ENCODE data around the gene NASP.

The NASP gene, protein sequence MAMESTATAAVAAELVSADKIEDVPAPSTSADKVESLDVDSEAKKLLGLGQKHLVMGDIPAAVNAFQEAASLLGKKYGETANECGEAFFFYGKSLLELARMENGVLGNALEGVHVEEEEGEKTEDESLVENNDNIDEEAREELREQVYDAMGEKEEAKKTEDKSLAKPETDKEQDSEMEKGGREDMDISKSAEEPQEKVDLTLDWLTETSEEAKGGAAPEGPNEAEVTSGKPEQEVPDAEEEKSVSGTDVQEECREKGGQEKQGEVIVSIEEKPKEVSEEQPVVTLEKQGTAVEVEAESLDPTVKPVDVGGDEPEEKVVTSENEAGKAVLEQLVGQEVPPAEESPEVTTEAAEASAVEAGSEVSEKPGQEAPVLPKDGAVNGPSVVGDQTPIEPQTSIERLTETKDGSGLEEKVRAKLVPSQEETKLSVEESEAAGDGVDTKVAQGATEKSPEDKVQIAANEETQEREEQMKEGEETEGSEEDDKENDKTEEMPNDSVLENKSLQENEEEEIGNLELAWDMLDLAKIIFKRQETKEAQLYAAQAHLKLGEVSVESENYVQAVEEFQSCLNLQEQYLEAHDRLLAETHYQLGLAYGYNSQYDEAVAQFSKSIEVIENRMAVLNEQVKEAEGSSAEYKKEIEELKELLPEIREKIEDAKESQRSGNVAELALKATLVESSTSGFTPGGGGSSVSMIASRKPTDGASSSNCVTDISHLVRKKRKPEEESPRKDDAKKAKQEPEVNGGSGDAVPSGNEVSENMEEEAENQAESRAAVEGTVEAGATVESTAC

GRCh38 chr1:45583666-45584350 lies at the start of gene NASP:
Gene NASP (plus strand): TSS chr1:45584041. CDS start chr1:45584147, 106 bp downstream.
- peak; percentile 82 to 94 for DNase-seq (ENCODE audit: low read depth in 2 of 2)

DNA sequence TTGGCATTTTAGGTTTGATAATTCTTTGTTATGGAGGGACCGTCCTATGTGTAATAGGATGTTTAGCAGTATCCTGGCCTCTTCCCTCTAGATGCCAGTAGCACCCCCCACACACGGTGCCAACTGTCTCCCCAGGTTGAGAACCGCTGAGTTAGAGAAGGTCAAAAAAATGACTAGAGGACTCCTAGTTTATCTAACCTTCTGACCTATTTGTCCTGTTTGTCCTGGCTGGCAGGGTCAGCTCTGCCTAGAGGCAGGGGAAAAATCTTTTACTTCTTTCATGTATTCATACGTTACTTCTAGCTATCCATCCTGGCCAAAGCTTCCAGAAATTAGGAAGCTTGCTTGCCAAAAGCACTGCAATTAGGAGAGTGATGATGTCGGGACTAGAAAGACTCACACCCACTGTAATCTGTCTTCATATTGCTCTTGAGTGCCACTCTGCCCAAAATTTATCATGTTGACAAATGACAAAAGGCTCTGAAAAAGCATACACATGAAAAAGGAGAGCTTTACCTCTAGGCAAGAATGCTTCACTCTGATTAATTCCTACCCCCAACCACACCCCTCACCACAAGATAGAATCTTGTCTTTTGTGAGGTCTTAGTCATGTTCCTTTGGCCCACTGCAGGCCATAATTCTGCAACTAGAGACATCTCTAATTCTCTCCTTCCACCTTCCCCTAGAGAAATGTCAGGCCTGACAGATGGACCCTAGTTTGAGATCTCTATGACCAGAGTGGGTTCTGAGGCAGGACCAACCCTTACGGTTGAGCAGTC lies 47.7 kb upstream of the NASP start:
- DNase-seq (ENCODE audit: low read depth in 2 of 2), result no peak

DNA sequence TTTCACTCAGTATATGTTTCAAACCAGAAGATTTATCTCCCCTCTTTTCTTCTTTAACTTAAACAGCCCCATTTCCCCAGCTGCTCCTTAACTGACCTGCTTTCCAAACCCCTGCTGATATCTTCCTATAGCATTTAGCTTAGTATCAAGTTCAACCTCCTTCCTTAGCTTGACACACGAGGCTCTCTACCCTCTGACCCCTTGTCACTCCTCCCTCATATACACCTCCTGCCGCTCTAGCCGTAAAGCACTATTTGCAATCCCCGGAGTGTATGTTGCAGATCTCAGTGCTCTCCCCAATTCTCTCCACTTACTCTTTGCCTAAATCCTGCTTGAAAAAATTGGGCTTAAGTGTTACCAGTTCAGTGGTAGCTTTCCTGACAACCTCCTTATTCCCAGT lies 47.0 kb upstream of the NASP start:
- DNase-seq (ENCODE audit: low read depth in 2 of 2), result no peak

DNA sequence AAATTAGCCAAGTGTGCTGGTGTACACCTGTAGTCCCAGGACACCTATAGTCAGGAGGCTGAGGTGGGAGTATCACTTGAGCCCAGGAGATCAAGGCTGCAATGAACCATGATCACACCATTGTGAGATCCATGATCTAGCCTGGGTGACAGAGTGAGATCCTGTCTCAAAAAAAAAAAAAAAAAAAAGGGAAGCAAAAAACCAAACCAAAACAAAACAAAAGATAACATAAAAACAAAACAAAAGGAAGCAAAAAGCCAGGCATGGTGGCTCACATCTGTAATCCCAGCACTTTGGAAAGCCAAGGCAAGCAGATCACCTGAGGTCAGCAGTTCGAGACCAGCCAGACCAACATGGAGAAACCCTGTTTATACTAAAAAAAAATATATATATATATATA lies 42.6 kb upstream of the NASP start:
- no peak for DNase-seq (ENCODE audit: low read depth in 2 of 2)

DNA sequence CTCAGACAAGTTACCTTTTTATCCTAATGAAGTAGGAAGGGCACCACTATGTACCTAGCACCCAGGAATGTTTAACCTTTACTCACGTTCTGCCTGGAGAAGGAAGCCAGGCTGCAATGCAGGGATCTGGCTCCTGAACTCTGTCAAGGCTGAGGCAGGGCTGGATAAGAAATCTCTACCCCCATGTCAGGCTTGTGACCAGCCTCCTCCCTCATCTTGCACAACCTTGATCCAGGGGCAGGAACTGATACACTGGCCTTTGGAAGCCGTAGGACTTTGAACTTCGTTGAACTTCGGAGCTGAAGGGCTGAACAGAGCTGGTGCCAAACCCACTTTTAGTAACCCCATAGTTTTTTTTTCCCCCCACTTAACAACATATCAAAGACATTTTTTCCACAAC lies 41.2 kb upstream of the NASP start:
- DNase-seq (ENCODE audit: low read depth in 2 of 2), result no peak

- peak; percentile 39 to 52 for DNase-seq (ENCODE audit: low read depth in 2 of 2)
Measured at GRCh38 chr1:45543581-45544417, 40.0 kb upstream of the NASP start.

DNA sequence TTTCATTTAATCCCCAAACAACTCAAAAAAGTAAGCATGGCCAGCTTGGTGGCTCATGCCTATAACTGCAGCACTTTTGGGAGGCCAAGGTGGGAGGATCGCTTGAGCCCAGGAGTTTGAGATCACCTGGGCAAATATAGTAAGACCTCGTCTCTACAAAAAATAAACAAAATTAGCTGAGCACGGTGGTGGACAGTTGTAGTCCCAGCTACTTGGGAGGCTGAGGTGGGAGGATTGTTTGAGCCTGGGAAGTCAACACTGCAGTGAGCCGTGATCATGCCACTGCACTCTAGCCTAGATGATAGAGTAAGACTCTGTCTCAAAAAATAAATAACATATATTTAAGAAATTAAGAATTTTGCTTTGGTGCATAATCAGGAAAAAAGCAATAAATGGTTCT lies 39.3 kb upstream of the NASP start:
- DNase-seq (ENCODE audit: low read depth in 2 of 2), result no peak

GRCh38 chr1:45545019-45545493 lies 38.8 kb upstream of the NASP start:
- no peak for DNase-seq (ENCODE audit: low read depth in 2 of 2)

GRCh38 chr1:45545553-45546310 lies 38.1 kb upstream of the NASP start:
- no peak for DNase-seq (ENCODE audit: low read depth in 2 of 2)

DNA sequence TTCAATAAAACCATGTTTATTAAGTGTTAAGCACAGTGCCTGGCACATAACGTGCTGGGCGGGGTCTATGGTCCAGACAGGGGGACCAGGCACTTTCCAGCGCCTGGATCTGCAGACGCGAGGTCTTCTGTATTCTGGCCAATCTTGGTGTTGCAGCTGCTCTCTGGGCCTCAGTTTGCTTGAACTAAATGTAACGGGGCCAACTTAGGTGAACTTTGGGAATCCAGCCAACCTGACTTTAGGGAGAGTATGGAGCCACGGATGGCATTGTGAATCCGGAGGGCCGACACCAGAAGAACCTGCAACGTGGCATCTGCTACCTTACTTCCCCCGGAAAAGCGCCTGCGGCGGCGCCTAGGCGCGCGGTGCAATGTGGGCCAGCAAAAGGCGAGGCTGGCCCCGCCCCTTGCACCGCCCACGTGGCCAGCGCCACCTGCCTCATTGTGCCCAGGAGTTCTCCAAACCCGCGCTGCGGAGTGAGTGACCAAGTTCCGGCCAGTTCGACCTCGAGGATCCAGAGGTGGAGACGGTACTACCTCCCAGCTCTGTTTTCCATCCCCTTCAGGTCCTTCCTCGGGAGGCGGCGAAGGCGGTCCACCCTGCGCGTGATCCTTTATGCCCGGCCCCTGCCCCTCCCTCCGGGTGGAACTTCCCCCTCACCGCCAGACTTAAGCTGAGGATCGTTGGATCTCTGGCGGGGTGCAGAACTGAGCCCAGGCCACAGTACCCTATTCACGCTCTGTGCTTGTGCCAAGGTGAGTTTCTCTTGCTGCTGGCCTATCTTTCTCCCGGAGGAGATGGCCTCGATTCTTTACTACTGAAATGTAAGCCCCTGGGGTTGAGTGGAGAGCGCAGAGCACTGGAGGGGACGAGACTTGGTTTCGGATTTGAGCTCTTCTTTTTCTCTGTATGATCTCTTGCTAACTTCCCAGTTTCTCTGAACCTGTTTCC lies 33.2 kb upstream of the NASP start, which contains the start of gene AKR1A1:
Gene AKR1A1 (plus strand): TSS at position 426 of the 951 bp plus-strand sequence. CDS start 10,969 bp downstream, outside the sequence.
- peak; percentile 56 to 81 for DNase-seq (ENCODE audit: low read depth in 2 of 2)

- DNase-seq (ENCODE audit: low read depth in 2 of 2), result no peak
Measured at GRCh38 chr1:45551684-45552083, 32.2 kb upstream of the NASP start.

DNA sequence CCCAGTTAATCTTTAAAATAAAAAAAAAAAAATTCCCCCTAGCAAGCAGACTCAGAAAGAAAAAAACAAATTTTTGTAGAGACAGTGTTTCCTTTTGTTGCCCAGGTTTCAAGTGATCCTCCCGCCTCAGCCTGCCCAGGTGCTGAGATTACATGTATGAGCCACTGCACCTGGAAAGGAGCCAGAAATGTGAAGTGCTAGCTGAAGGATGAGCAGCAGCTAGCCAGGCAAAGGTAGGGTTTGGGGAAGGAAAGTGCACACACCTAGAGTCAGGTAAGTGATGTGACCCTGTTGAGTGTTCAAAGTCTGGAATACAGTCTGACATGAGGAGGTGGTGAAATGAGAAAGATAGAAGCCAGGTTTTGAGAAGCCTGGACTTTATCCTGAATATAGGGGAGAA lies 31.5 kb upstream of the NASP start:
- no peak for DNase-seq (ENCODE audit: low read depth in 2 of 2)

DNA sequence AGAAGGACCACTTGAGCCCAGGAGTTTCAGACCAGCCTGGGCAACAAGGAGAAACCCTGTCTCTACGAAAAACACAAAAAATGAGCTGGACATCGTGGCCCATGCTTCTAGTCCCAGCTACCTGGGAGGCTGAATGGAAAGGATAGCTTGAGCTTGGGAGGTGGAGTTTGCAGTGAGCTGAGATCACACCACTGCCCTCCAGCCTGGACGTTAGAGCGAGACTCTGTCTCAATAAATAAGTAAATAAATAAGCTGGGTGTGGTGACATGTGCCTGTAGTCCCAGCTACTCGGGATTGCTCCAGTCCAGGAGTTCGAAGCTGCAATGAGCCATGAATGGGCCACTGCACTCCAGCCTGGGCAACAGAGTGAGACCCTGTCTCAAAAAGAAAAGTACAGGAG lies 29.6 kb upstream of the NASP start:
- no peak for DNase-seq (ENCODE audit: low read depth in 2 of 2)

GRCh38 chr1:45557422-45557944 lies 26.4 kb upstream of the NASP start:
- no peak for DNase-seq (ENCODE audit: low read depth in 2 of 2)

GRCh38 chr1:45563843-45564242 lies 20.0 kb upstream of the NASP start:
- no peak for DNase-seq (ENCODE audit: low read depth in 2 of 2)

- DNase-seq (ENCODE audit: low read depth in 2 of 2), result no peak
Measured at GRCh38 chr1:45566722-45567121, 17.1 kb upstream of the NASP start.

DNA sequence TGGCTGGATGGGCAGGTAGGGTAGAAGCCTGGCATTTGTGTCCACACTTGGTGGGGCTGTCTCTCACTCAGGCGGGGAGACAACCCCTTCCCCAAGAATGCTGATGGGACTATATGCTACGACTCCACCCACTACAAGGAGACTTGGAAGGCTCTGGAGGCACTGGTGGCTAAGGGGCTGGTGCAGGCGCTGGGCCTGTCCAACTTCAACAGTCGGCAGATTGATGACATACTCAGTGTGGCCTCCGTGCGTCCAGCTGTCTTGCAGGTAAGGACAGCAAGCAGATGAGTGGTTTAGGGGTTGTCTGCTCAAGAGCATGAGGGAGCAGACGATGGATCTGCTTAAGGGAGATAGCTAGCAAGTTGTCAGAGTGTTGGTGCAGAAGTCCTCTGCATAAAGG lies 15.9 kb upstream of the NASP start:
- no peak for DNase-seq (ENCODE audit: low read depth in 2 of 2)

DNA sequence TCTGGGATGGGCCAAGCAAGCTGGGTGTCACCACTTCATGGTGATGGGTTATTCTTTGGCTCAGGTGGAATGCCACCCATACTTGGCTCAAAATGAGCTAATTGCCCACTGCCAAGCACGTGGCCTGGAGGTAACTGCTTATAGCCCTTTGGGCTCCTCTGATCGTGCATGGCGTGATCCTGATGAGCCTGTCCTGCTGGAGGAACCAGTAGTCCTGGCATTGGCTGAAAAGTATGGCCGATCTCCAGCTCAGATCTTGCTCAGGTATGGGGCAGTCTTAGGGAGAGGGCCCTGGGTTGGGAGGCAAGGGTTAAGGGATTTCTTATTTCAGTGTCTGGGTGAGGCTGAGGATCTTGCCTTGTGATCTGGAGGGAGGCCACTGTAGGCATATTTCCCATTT lies 15.4 kb upstream of the NASP start:
- DNase-seq (ENCODE audit: low read depth in 2 of 2), result no peak

Data from stimulated activated CD4-positive, alpha-beta T cell treated with anti-CD3 and anti-CD28 coated beads, Interleukin-1b, Interleukin-23, amount 100 ng/mL, for 1 hour (primary cell).